IMR-90 (cell line): Measurements from ENCODE around the gene PDXDC1. TPM values are rescaled to one million over a fixed set of nuclear protein-coding genes. Genes with fewer than 3 reads are reported as not detected.
"Not testable (repeated sequence)": the region's sequence is repeated elsewhere in the genome, so short reads cannot be mapped to it uniquely, and the experiment has no call there.

Experiments
- ATAC-seq: fragments of 200-7000 bp; cut with Tn5 transposase; 2 replicates; pipeline ENCODE4 v1.9.1; 2020; ENCODE audit warnings: low read depth, mild to moderate bottlenecking, moderate library complexity
- BruUV-seq: library from RNA; stranded (reverse); fragments of 400-500 nt; replicated peaks from 2 replicates; lab custom pipeline; 2021; lab: Mats Ljungman, UMichigan
- CTCF ChIA-PET: fragments of 300-600 bp; formaldehyde crosslinking; extraction: SDS; loops from one replicate; lab custom pipeline; 2021; ENCODE audit warnings: antibody characterized with exemption; lab: Yijun Ruan, JAX
- POLR2A ChIA-PET: fragments of 300-600 bp; sonication (Branson Sonifier 250); formaldehyde crosslinking; loops from one replicate; lab custom pipeline; 2022; ENCODE audit warnings: antibody characterized with exemption; ENCODE audit not compliant: unreplicated experiment; lab: Charles Lee
- DNase-seq: peaks from one replicate; pipeline ENCODE4 v3.0.0; 2013
- H2AFZ ChIP-seq: replicated peaks from 2 replicates; pipeline ENCODE3; 2013; ENCODE audit warnings: low read length, mild to moderate bottlenecking; ENCODE audit not compliant: poor library complexity
- H2AK5ac ChIP-seq: 2 replicates; pipeline ENCODE4 v1.6.1; 2013; ENCODE audit warnings: low read depth, low read length, inconsistent platforms
- H2AK9ac ChIP-seq: replicated peaks from 2 replicates; pipeline ENCODE3; 2013; ENCODE audit warnings: mild to moderate bottlenecking, low read depth, low read length, moderate library complexity; ENCODE audit not compliant: poor library complexity
- H2BK120ac ChIP-seq: 2 replicates; pipeline ENCODE4 v1.6.1; 2013; ENCODE audit warnings: low read depth, low read length, inconsistent platforms
- H2BK15ac ChIP-seq: 3 replicates; pipeline ENCODE4 v1.6.1; 2013; ENCODE audit warnings: low read depth, low read length, inconsistent platforms
- H2BK20ac ChIP-seq: 2 replicates; pipeline ENCODE4 v1.6.1; 2013; ENCODE audit warnings: low read depth, mild to moderate bottlenecking, inconsistent platforms, low read length, moderate library complexity
- H2BK5ac ChIP-seq: 2 replicates; pipeline ENCODE4 v1.6.1; 2013; ENCODE audit warnings: mild to moderate bottlenecking, low read depth, low read length, inconsistent platforms; ENCODE audit not compliant: poor library complexity, severe bottlenecking
- H3K14ac ChIP-seq: replicated peaks from 2 replicates; pipeline ENCODE4 v1.6.1; 2013; ENCODE audit warnings: low read depth, low read length, inconsistent platforms
- H3K18ac ChIP-seq: 2 replicates; pipeline ENCODE4 v1.6.1; 2013; ENCODE audit warnings: low read depth, low read length, control low read depth
- H3K23ac ChIP-seq: 2 replicates; pipeline ENCODE4 v1.6.1; 2013; ENCODE audit warnings: low read depth, low read length, inconsistent platforms
- H3K27ac ChIP-seq: 2 replicates; pipeline ENCODE4 v1.5.1; 2013; ENCODE audit warnings: mild to moderate bottlenecking, control low read depth, low read length; ENCODE audit not compliant: insufficient read depth
- H3K27me3 ChIP-seq: 2 replicates; pipeline ENCODE4 v1.6.1; 2013; ENCODE audit warnings: low read length; ENCODE audit not compliant: control insufficient read depth, insufficient read depth
- H3K36me3 ChIP-seq: 2 replicates; pipeline ENCODE4 v1.6.1; 2013; ENCODE audit warnings: low read length, mixed read lengths; ENCODE audit not compliant: control insufficient read depth, insufficient read depth
- H3K4ac ChIP-seq: 2 replicates; pipeline ENCODE4 v1.6.1; 2013; ENCODE audit warnings: low read depth, low read length, inconsistent platforms
- H3K4me1 ChIP-seq: 2 replicates; pipeline ENCODE4 v1.6.1; 2013; ENCODE audit warnings: low read length, mixed read lengths; ENCODE audit not compliant: control insufficient read depth, insufficient read depth
- H3K4me2 ChIP-seq: 2 replicates; pipeline ENCODE4 v1.6.1; 2013; ENCODE audit warnings: low read depth, mild to moderate bottlenecking, control low read depth, low read length, moderate library complexity
- H3K4me3 ChIP-seq: 2 replicates; pipeline ENCODE4 v1.5.1; 2013; ENCODE audit warnings: low read depth, mild to moderate bottlenecking, control low read depth, low read length, moderate library complexity; ENCODE audit not compliant: insufficient read depth
- H3K56ac ChIP-seq: 2 replicates; pipeline ENCODE4 v1.6.1; 2013; ENCODE audit warnings: low read length, inconsistent platforms; ENCODE audit not compliant: insufficient read depth; ENCODE audit errors: extremely low read depth
- H3K79me1 ChIP-seq, 2 experiments: 2 replicates each; pipeline ENCODE4 v1.6.1; 2013; ENCODE audit warnings: low read length in 2 of 2, inconsistent platforms in 1 of 2, low read depth in 1 of 2
- H3K9ac ChIP-seq: 2 replicates; pipeline ENCODE4 v1.6.1; 2013; ENCODE audit warnings: low read depth, low read length, control low read depth
- H3K9me1 ChIP-seq: 2 replicates; pipeline ENCODE4 v1.6.1; 2013; ENCODE audit warnings: low read length, inconsistent platforms; ENCODE audit not compliant: insufficient read depth
- H3K9me3 ChIP-seq: 2 replicates; pipeline ENCODE4 v1.6.1; 2013; ENCODE audit warnings: low read length; ENCODE audit not compliant: control insufficient read depth, insufficient read depth
- H4K20me1 ChIP-seq: 2 replicates; pipeline ENCODE4 v1.6.1; 2013; ENCODE audit warnings: low read length, inconsistent platforms; ENCODE audit not compliant: insufficient read depth
- H4K5ac ChIP-seq: 2 replicates; pipeline ENCODE4 v1.6.1; 2013; ENCODE audit warnings: mild to moderate bottlenecking, low read depth, low read length, control low read depth
- H4K8ac ChIP-seq, 2 experiments: 2 replicates each; pipeline ENCODE4 v1.6.1; 2013; ENCODE audit warnings: low read depth in 2 of 2, low read length in 2 of 2, control low read depth in 1 of 2, inconsistent platforms in 1 of 2
- H4K91ac ChIP-seq: 2 replicates; pipeline ENCODE4 v1.6.1; 2013; ENCODE audit warnings: low read depth, low read length, inconsistent platforms; ENCODE audit not compliant: insufficient read depth
- WGBS, 2 experiments: methylation state at CpG; one replicate each; pipeline versions ENCODE4 v1.1.5 to v1.1.7; 2013; ENCODE audit warnings: missing lambda C conversion rate in 2 of 2; ENCODE audit not compliant: insufficient read length in 1 of 2; ENCODE audit errors: extremely low coverage in 2 of 2; 5-methylcytosine and 5-hydroxymethylcytosine counted together
- dilution Hi-C: fragments of 300-500 bp; cut with HindIII; formaldehyde crosslinking; loops from one replicate; pipeline ENCODE4 v1.14.3; 2018; ENCODE audit warnings: low sequenced_read_pairs; ENCODE audit not compliant: unreplicated experiment
- in situ Hi-C: fragments of 300-500 bp; cut with MboI; formaldehyde crosslinking; loops from 3 replicates; pipeline ENCODE4 v1.14.3; 2019; ENCODE audit warnings: low sequenced_read_pairs, inconsistent platforms, mixed read lengths
- intact Hi-C: fragments of 100-400 bp; cut with micrococcal nuclease; formaldehyde crosslinking; loops from 2 replicates; pipeline ENCODE4 v1.10.0; 2022
- polyA plus RNA-seq, 3 experiments: library from polyadenylated mRNA; depleted of rRNA; stranded (reverse); fragments of >200 nt; gene quantifications; 2 replicates each; pipeline ENCODE4 v1.2.3, GENCODE V29; 2012; ENCODE audit warnings: low replicate concordance in 1 of 3
- total RNA-seq: library from RNA; depleted of rRNA; stranded (reverse); fragments of >200 nt; gene quantifications from 2 replicates; pipeline ENCODE4 v1.2.3, GENCODE V29; 2012

The PDXDC1 gene
- total and polyA plus RNA-seq, 2 of the 4 experiments (the other 2 are of a cell fraction), result 68.7 to 117 TPM

GRCh38 chr16:15024858-15025199, 50.0 kb downstream of the PDXDC1 start:
- H2AFZ ChIP-seq, H2BK5ac ChIP-seq, dilution Hi-C loops, H3K4ac ChIP-seq, intact Hi-C loops, H3K9me3 ChIP-seq, POLR2A ChIA-PET, H4K8ac ChIP-seq, H2BK20ac ChIP-seq, H3K56ac ChIP-seq, H3K23ac ChIP-seq, H3K4me3 ChIP-seq, in situ Hi-C loops, H3K27me3 ChIP-seq, H3K4me2 ChIP-seq, H4K91ac ChIP-seq, H2BK120ac ChIP-seq, CTCF ChIA-PET, H2BK15ac ChIP-seq, H3K18ac ChIP-seq, H3K14ac ChIP-seq, ATAC-seq, H3K9ac ChIP-seq, H2AK9ac ChIP-seq, DNase-seq, H3K9me1 ChIP-seq, H4K5ac ChIP-seq: not testable (repeated sequence)
- H3K27ac ChIP-seq, result peak overlapping the region; percentile 22; the same call in 1 of the 2 replicates
- H3K79me1 ChIP-seq, result peaks cover 14 to 68% of the 10 kb centered on the region in 2 experiments
- no CpG with 5 or more reads among the region's 1 CpG for WGBS, 2 experiments
- H2AK5ac ChIP-seq, result peak overlapping the region; percentile 70; the same call in 1 of the 2 replicates
- peaks cover 58% of the 10 kb centered on the region for H4K20me1 ChIP-seq
- peaks cover 11% of the 10 kb centered on the region for H3K4me1 ChIP-seq
- peaks cover 35% of the 10 kb centered on the region for H3K36me3 ChIP-seq
- TSS peak; percentile 17 for BruUV-seq
